Measurements from ENCODE around the gene TRIM4. TPM values are rescaled to one million over a fixed set of nuclear protein-coding genes. Genes with fewer than 3 reads are reported as not detected.
"Not testable (repeated sequence)": the region's sequence is repeated elsewhere in the genome, so short reads cannot be mapped to it uniquely, and the experiment has no call there.

The TRIM4 gene
- total RNA-seq (10 to 100 TPM; 56.1 to 59.7 TPM), polyA plus RNA-seq (ENCODE audit: insufficient read depth, low read depth, low replicate concordance) (26.1 TPM)
- long read RNA-seq, donor 1, transcript TRIM4-201 (6 exons, 3,374 nt), result major isoform, 9 of 19 reads
- long read RNA-seq, donor 1, partial matches to known transcripts, result 9 of 19 reads
- long read RNA-seq, donor 1, other reads (novel, unspliced or antisense), result 0 of 19 reads
- long read RNA-seq, donor 2, transcript TRIM4-201 (6 exons, 3,374 nt), result major isoform, 10 of 12 reads
- long read RNA-seq, donor 2, partial matches to known transcripts, result 0 of 12 reads
- long read RNA-seq, donor 2, other reads (novel, unspliced or antisense), result 0 of 12 reads

GRCh38 chr7:99918959-99919813, at the start of gene TRIM4:
Gene TRIM4 (minus strand): TSS chr7:99919530. CDS start chr7:99919401, 129 bp downstream.
- intact Hi-C loops (cut with DNase I; ENCODE audit: low total_unique reads), result no loop called here
- whole genome bisulfite sequencing, 2 donors, result 1% methylated on average over 41 to 81 of the region's 81 CpGs
- peak; percentile 93 for DNase-seq
- Histone ChIP-seq H3K9me3 (no peaks in the 10 kb centered on the region), H3K36me3 (ENCODE audit: low read depth, missing control alignments) (no peaks in the 10 kb centered on the region), H3K4me3 (peak within 1 kb of the TSS; percentile 89 to 97), H3K4me1 (peaks cover 15% of the 10 kb centered on the region), H3K27ac (peak within 1 kb of the TSS; percentile 85 to 88), H3K27me3 (no peaks in the 10 kb centered on the region)
- TF ChIP-seq POLR2A (IDR thresholded peaks at IDR 0.05) (peak; percentile 43), CTCF (IDR thresholded peaks at IDR 0.05) (peak in 1 of 3 experiments; percentile 27)

GRCh38 chr7:99958564-99959227, 39.4 kb upstream of the TRIM4 start:
- no peaks in the 10 kb centered on the region for H3K27me3 ChIP-seq
- no peak overlapping the region for H3K4me3 ChIP-seq
- intact Hi-C loops (cut with DNase I; ENCODE audit: low total_unique reads), result no loop called here
- no peak overlapping the region for H3K27ac ChIP-seq
- TF ChIP-seq POLR2A (IDR thresholded peaks at IDR 0.05), result no peak
- TF ChIP-seq CTCF (IDR thresholded peaks at IDR 0.05), result no peak
- DNase-seq, result no peak
- H3K4me1 ChIP-seq, result no peaks in the 10 kb centered on the region
- no peaks in the 10 kb centered on the region for H3K36me3 ChIP-seq (ENCODE audit: low read depth, missing control alignments)
- no peaks in the 10 kb centered on the region for H3K9me3 ChIP-seq
- WGBS, 2 donors, result 66 to 67% methylated on average over 9 of the region's 9 CpGs

GRCh38 chr7:99955247-99955646, 35.9 kb upstream of the TRIM4 start:
- H3K4me1 ChIP-seq, result no peaks in the 10 kb centered on the region
- no peaks in the 10 kb centered on the region for H3K36me3 ChIP-seq (ENCODE audit: low read depth, missing control alignments)
- H3K9me3 ChIP-seq, result no peaks in the 10 kb centered on the region
- TF ChIP-seq POLR2A (IDR thresholded peaks at IDR 0.05) (no peak), CTCF (IDR thresholded peaks at IDR 0.05) (no peak)
- H3K27me3 ChIP-seq, result no peaks in the 10 kb centered on the region
- intact Hi-C loops (cut with DNase I; ENCODE audit: low total_unique reads), result no loop called here
- H3K27ac ChIP-seq, result no peak overlapping the region
- H3K4me3 ChIP-seq, result no peak overlapping the region
- WGBS, 2 donors, result 70 to 82% methylated on average over 6 of the region's 6 CpGs
- no peak for DNase-seq

GRCh38 chr7:99954643-99955042, 35.3 kb upstream of the TRIM4 start:
- H3K36me3 ChIP-seq (ENCODE audit: low read depth, missing control alignments); H3K27ac ChIP-seq; H3K4me1 ChIP-seq; H3K4me3 ChIP-seq; intact Hi-C loops (cut with DNase I; ENCODE audit: low total_unique reads); DNase-seq; H3K27me3 ChIP-seq; H3K9me3 ChIP-seq: not testable (repeated sequence)
- 89 to 91% methylated on average over 5 to 7 of the region's 7 CpGs for WGBS, 2 donors

- DNase-seq, result no peak
- H3K4me1 ChIP-seq, result no peaks in the 10 kb centered on the region
- no peaks in the 10 kb centered on the region for H3K27me3 ChIP-seq
- 81 to 91% methylated on average over 3 of the region's 3 CpGs for WGBS, 2 donors
- H3K9me3 ChIP-seq, result no peaks in the 10 kb centered on the region
- no peaks in the 10 kb centered on the region for H3K36me3 ChIP-seq (ENCODE audit: low read depth, missing control alignments)
- TF ChIP-seq CTCF (IDR thresholded peaks at IDR 0.05), result no peak
- no peak for TF ChIP-seq POLR2A (IDR thresholded peaks at IDR 0.05)
- no peak overlapping the region for H3K4me3 ChIP-seq
- H3K27ac ChIP-seq, result no peak overlapping the region
- intact Hi-C loops (cut with DNase I; ENCODE audit: low total_unique reads), result no loop called here
Measured at GRCh38 chr7:99953649-99954048, 34.3 kb upstream of the TRIM4 start.

GRCh38 chr7:99952649-99953048, 33.3 kb upstream of the TRIM4 start:
- H3K27ac ChIP-seq; H3K27me3 ChIP-seq; H3K9me3 ChIP-seq; H3K36me3 ChIP-seq (ENCODE audit: low read depth, missing control alignments); H3K4me1 ChIP-seq; H3K4me3 ChIP-seq; intact Hi-C loops (cut with DNase I; ENCODE audit: low total_unique reads); DNase-seq: not testable (repeated sequence)
- WGBS, 2 donors, result 68 to 73% methylated on average over 4 of the region's 4 CpGs

GRCh38 chr7:99950819-99951218, 31.5 kb upstream of the TRIM4 start:
- intact Hi-C loops (cut with DNase I; ENCODE audit: low total_unique reads); H3K27me3 ChIP-seq; DNase-seq; H3K36me3 ChIP-seq (ENCODE audit: low read depth, missing control alignments); H3K4me1 ChIP-seq; H3K27ac ChIP-seq; H3K4me3 ChIP-seq; H3K9me3 ChIP-seq: not testable (repeated sequence)
- WGBS, 2 donors, result 91 to 95% methylated on average over 6 of the region's 6 CpGs

Data from testis (tissue), 5 donors.